ENCODE data around the gene CHML.

DNA sequence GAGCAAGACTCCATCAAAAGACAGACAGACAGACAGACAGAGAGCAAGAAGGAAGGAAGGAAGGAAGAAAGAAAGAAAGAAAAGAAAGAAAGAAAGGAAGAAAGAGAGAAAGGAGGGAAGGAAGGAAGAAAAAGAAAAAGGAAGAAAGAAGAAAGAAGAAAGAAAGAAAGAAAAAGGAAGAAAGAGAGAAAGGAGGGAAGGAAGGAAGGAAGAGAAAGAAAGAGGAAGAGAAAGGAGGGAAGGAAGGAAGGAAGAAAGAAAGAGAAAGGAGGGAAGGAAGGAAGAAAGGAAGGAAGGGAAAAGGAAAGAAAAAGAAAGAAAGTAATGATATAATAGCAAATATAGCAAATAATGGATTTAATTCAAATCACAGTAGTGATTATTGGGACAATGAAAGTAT, 32.7 kb downstream of the CHML start:
- TF ChIP-seq, protein P1, sequence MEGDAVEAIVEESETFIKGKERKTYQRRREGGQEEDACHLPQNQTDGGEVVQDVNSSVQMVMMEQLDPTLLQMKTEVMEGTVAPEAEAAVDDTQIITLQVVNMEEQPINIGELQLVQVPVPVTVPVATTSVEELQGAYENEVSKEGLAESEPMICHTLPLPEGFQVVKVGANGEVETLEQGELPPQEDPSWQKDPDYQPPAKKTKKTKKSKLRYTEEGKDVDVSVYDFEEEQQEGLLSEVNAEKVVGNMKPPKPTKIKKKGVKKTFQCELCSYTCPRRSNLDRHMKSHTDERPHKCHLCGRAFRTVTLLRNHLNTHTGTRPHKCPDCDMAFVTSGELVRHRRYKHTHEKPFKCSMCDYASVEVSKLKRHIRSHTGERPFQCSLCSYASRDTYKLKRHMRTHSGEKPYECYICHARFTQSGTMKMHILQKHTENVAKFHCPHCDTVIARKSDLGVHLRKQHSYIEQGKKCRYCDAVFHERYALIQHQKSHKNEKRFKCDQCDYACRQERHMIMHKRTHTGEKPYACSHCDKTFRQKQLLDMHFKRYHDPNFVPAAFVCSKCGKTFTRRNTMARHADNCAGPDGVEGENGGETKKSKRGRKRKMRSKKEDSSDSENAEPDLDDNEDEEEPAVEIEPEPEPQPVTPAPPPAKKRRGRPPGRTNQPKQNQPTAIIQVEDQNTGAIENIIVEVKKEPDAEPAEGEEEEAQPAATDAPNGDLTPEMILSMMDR (IDR thresholded peaks at IDR 0.05; ENCODE audit: borderline replicate concordance, extremely low read depth, low read length, poor library complexity, severe bottlenecking) = no peak
- no peak for TF ChIP-seq EZH2 (IDR thresholded peaks at IDR 0.05; ENCODE audit: borderline replicate concordance, low read depth, low read length, severe bottlenecking)

Data from DND-41 (cell line).